Panc1 (cell line): ENCODE data around the gene PPFIA4. TPM values are rescaled to one million over a fixed set of nuclear protein-coding genes. Genes with fewer than 3 reads are reported as not detected.

Experiments used
- ATAC-seq: fragments of 200-7000 bp; cut with Tn5 transposase; 2 replicates; pipeline ENCODE4 v1.9.1; 2020; ENCODE audit warnings: mild to moderate bottlenecking, moderate library complexity
- BruUV-seq: library from RNA; stranded (reverse); fragments of 400-500 nt; replicated peaks from 2 replicates; lab custom pipeline; 2021; lab: Mats Ljungman, UMichigan
- CTCF ChIA-PET: fragments of 300-600 bp; sonication (Branson Sonifier 250); formaldehyde crosslinking; loops from one replicate; lab custom pipeline; 2022; ENCODE audit warnings: antibody characterized with exemption; lab: Charles Lee
- POLR2A ChIA-PET: fragments of 300-600 bp; sonication (Branson Sonifier 250); formaldehyde crosslinking; loops from one replicate; lab custom pipeline; 2022; ENCODE audit warnings: antibody characterized with exemption; lab: Charles Lee
- DNase-seq: peaks from one replicate; pipeline ENCODE4 v3.0.0-alpha.2; 2010; ENCODE audit warnings: low read depth, low spot score
- H3K27ac ChIP-seq: 2 replicates; pipeline ENCODE4 v1.5.1; 2011; ENCODE audit warnings: mild to moderate bottlenecking, low read length, inconsistent platforms
- H3K27me3 ChIP-seq: fragments of 200-500 bp; sonication (Bioruptor generic); 2 replicates; pipeline ENCODE4 v1.6.0; 2014; ENCODE audit warnings: low read length, inconsistent platforms; ENCODE audit not compliant: control insufficient read depth, insufficient read depth
- H3K36me3 ChIP-seq: fragments of 200-500 bp; sonication (Bioruptor generic); 2 replicates; pipeline ENCODE4 v1.5.1; 2014; ENCODE audit warnings: inconsistent platforms, mild to moderate bottlenecking, low read length, moderate library complexity; ENCODE audit not compliant: control insufficient read depth, insufficient read depth
- H3K4me1 ChIP-seq: 2 replicates; pipeline ENCODE4 v1.5.1; 2011; ENCODE audit warnings: inconsistent platforms, mild to moderate bottlenecking, low read length, moderate library complexity; ENCODE audit not compliant: control insufficient read depth, insufficient read depth
- H3K4me3 ChIP-seq, 2 experiments: 2 replicates each; pipeline ENCODE4 v1.5.1; 2011 to 2012; ENCODE audit warnings: low read depth in 2 of 2, low read length in 2 of 2, mild to moderate bottlenecking in 2 of 2, inconsistent platforms in 1 of 2, moderate library complexity in 1 of 2
- H3K9me3 ChIP-seq: fragments of 200-500 bp; sonication (Bioruptor generic); 2 replicates; pipeline ENCODE4 v1.5.1; 2014; ENCODE audit warnings: low read depth, mild to moderate bottlenecking, inconsistent platforms, low read length, moderate library complexity; ENCODE audit not compliant: control insufficient read depth, insufficient read depth
- POLR2AphosphoS5 ChIP-seq: IDR thresholded peaks from 2 replicates; pipeline ENCODE4 v1.6.1; 2012; ENCODE audit warnings: mild to moderate bottlenecking, low read depth, low read length, moderate library complexity
- SIN3A ChIP-seq: IDR thresholded peaks from 2 replicates; pipeline ENCODE4 v1.6.1; 2012; ENCODE audit warnings: low read depth, mild to moderate bottlenecking, low read length, moderate library complexity, borderline replicate concordance; ENCODE audit not compliant: insufficient read depth
- TCF7L2 ChIP-seq: IDR thresholded peaks from 2 replicates; pipeline ENCODE4 v1.6.1; 2011; ENCODE audit warnings: mild to moderate bottlenecking, low read depth, low read length, inconsistent platforms
- in situ Hi-C: cut with HindIII; loops from 2 replicates; pipeline ENCODE4 v1.10.0; 2016; ENCODE audit warnings: low sequenced_read_pairs, low pct_unique_long_range_greater_than_20kb
- intact Hi-C: fragments of 100-400 bp; cut with micrococcal nuclease; formaldehyde crosslinking; loops from one replicate; pipeline ENCODE4 v1.10.0; 2022; ENCODE audit not compliant: unreplicated experiment
- total RNA-seq: library from RNA; stranded (reverse); gene quantifications from one replicate; pipeline ENCODE4 v1.2.1, GENCODE V29; 2021; ENCODE audit not compliant: unreplicated experiment
- TF ChIP-seq, protein P1 (sequence below): fragments of 450-650 bp; IDR thresholded peaks from 2 replicates; pipeline ENCODE4 v1.5.1; 2017; ENCODE audit warnings: mild to moderate bottlenecking
- TF ChIP-seq, protein P2 (sequence below), 2 experiments: IDR thresholded peaks; 2 replicates each; pipeline ENCODE4 v1.6.1; 2011 to 2012; ENCODE audit warnings: low read depth in 2 of 2, control low read depth in 1 of 2, low read length in 1 of 2, mild to moderate bottlenecking in 1 of 2, moderate library complexity in 1 of 2; ENCODE audit not compliant: insufficient read depth in 1 of 2

The PPFIA4 gene
- total RNA-seq, 1 experiment from 2014 or later = 1.9 TPM

DNA sequence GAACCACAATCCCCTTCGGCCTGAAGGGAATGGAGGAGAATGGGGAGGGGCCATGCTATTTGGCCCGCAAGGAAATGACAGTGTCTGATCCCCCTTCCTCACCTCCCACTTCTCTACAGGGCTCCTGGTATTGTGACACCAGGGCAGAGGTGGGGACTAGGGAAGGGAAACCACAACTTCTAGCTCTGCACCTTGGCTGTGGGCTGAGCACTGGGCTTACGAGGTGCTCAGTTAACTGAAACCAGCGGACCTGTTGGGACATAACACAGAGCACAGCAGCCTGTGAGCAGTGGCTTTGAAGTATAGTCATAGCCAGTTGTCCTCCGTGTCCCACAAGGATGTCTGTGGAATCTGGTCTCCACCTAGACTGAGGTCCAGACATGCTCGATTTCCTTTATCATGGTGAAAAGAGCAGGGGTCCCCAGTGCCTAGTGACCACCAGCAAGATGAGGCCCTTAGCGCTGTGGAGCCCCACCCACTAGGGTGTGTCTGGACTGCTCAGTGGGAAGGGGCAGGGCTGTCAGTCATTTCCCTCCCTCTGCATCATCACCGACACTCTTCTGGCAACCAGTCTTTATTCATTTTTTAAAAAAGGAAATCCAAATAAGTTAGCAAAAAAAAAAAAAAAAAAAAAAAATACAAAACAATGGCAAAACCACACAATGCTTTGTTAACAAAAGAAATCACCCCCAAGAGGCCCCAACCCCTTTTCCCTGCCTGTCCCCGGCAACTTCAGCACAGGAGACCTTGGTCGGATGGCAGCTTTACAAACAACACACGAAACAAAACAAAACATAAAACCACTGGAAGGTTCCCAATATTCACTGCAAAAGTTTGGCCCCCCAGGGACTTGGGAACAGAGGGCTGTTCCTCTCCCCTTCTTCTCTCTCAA, 56.5 kb downstream of the PPFIA4 start:
- Histone ChIP-seq H3K9me3 (no peaks in the 10 kb centered on the region), H3K4me1 (no peaks in the 10 kb centered on the region), H3K27me3 (no peaks in the 10 kb centered on the region), H3K4me3 (no peak overlapping the region), H3K36me3 (no peaks in the 10 kb centered on the region), H3K27ac (no peak overlapping the region)
- DNase-seq (no peak), ATAC-seq (no peak)
- CTCF ChIA-PET = no interaction called here
- in situ Hi-C loops (no loop called here), intact Hi-C loops (no loop called here)
- TF ChIP-seq, protein P1, sequence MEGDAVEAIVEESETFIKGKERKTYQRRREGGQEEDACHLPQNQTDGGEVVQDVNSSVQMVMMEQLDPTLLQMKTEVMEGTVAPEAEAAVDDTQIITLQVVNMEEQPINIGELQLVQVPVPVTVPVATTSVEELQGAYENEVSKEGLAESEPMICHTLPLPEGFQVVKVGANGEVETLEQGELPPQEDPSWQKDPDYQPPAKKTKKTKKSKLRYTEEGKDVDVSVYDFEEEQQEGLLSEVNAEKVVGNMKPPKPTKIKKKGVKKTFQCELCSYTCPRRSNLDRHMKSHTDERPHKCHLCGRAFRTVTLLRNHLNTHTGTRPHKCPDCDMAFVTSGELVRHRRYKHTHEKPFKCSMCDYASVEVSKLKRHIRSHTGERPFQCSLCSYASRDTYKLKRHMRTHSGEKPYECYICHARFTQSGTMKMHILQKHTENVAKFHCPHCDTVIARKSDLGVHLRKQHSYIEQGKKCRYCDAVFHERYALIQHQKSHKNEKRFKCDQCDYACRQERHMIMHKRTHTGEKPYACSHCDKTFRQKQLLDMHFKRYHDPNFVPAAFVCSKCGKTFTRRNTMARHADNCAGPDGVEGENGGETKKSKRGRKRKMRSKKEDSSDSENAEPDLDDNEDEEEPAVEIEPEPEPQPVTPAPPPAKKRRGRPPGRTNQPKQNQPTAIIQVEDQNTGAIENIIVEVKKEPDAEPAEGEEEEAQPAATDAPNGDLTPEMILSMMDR = no peak
- TF ChIP-seq, protein P2, sequence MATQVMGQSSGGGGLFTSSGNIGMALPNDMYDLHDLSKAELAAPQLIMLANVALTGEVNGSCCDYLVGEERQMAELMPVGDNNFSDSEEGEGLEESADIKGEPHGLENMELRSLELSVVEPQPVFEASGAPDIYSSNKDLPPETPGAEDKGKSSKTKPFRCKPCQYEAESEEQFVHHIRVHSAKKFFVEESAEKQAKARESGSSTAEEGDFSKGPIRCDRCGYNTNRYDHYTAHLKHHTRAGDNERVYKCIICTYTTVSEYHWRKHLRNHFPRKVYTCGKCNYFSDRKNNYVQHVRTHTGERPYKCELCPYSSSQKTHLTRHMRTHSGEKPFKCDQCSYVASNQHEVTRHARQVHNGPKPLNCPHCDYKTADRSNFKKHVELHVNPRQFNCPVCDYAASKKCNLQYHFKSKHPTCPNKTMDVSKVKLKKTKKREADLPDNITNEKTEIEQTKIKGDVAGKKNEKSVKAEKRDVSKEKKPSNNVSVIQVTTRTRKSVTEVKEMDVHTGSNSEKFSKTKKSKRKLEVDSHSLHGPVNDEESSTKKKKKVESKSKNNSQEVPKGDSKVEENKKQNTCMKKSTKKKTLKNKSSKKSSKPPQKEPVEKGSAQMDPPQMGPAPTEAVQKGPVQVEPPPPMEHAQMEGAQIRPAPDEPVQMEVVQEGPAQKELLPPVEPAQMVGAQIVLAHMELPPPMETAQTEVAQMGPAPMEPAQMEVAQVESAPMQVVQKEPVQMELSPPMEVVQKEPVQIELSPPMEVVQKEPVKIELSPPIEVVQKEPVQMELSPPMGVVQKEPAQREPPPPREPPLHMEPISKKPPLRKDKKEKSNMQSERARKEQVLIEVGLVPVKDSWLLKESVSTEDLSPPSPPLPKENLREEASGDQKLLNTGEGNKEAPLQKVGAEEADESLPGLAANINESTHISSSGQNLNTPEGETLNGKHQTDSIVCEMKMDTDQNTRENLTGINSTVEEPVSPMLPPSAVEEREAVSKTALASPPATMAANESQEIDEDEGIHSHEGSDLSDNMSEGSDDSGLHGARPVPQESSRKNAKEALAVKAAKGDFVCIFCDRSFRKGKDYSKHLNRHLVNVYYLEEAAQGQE (IDR thresholded peaks at IDR 0.05; ENCODE audit: insufficient read depth in 1 of 2, low read depth in 2 of 2, low read length in 1 of 2) = no peak
- TF ChIP-seq SIN3A (no peak), POLR2AphosphoS5 (no peak), TCF7L2 (no peak)
- POLR2A ChIA-PET = no interaction called here
- no TSS peak for BruUV-seq

DNA sequence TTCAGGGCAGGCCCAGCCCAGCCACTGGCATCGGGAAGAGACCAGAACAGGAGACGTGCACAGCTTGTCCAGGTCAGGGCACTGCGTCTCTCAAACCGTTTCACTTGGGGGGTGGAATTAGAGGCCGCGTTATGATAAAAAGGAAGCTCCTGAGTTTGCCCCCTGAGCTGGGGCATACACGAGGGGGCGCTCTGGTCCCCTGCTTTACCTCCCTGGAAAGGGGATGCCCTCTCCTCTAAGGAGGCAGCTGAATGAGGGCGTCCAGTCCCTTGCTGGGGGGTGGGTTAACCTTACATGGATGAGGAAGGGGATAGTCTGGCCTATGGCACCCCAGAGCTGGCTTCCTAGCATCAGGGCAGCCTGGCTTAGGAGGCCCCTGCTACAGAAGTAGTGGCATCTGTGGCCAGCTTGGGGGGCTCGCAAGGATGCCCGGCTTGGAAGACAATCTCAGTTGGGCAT, 57.2 kb downstream of the PPFIA4 start:
- no peak overlapping the region for H3K4me3 ChIP-seq
- H3K27ac ChIP-seq = no peak overlapping the region
- CTCF ChIA-PET = no interaction called here
- DNase-seq (no peak), ATAC-seq (no peak)
- no TSS peak for BruUV-seq
- TF ChIP-seq TCF7L2 = no peak
- no peak for TF ChIP-seq SIN3A
- TF ChIP-seq, protein P2 (IDR thresholded peaks at IDR 0.05; ENCODE audit: insufficient read depth in 1 of 2, low read depth in 2 of 2, low read length in 1 of 2) = no peak
- TF ChIP-seq, protein P1 = no peak; the same call in 1 of the 2 replicates
- TF ChIP-seq POLR2AphosphoS5 = no peak
- no peaks in the 10 kb centered on the region for H3K36me3 ChIP-seq
- intact Hi-C loops (no loop called here), in situ Hi-C loops (no loop called here)
- H3K27me3 ChIP-seq = no peaks in the 10 kb centered on the region
- no peaks in the 10 kb centered on the region for H3K9me3 ChIP-seq
- no peaks in the 10 kb centered on the region for H3K4me1 ChIP-seq
- POLR2A ChIA-PET = no interaction called here
